GM12875 (cell line): ENCODE results near the gene DARS1.
A peak's percentile ranks its signal among the peaks of the same experiment; 100 is the strongest.

Experiments
- H3K4me3 ChIP-seq: one replicate; pipeline ENCODE4 v1.5.1; 2011; ENCODE audit warnings: low read depth, low read length, control low read depth
- TF ChIP-seq, protein P1 (sequence below): IDR thresholded peaks from 2 replicates; pipeline ENCODE4 v1.5.1; 2011; ENCODE audit warnings: low read depth, mild to moderate bottlenecking, control low read depth, inconsistent platforms, low read length, moderate library complexity, borderline replicate concordance; ENCODE audit not compliant: insufficient read depth

Gene DARS1

DNA sequence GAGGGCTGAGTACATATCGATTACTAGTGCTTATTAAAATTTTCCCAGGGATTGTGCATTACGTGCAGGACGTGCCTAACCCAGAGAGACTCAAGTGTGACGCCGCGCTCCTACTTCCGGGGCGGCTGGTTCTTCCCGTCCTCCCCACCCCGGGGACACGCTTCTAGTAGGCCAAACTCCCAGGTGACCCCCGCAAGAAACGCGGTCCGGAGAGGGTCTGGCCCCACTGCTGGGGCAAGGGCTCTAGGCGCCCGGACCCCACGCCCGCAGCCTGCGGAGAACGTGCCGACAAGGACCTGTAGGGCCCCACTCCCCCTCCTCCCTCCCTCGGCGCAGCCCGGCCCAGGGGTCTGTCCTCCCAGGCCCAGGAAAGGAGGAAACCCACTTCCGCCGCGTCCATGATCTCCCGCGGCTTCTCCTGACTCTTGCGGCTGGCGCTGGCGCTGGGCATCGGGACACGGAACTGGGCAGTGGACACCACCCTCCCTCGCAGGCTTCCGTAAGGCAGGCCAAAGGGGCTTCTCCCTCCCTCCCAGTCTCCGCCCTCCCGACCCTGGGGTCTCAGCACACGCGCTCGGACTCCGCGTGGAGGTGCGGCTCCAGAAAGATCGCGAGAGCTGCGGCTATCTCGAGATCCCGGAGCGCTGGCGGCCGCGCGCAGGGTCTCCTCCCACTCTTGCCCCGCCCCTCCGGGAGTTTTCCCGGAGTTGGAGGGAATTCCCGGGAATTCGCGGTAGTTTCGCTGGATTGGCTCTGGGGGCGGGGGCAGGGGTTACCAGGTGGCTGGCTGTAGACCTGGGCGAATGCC, at the start of gene DARS1:
Gene DARS1, minus strand, starts transcription at position 609 of the 808 bp plus-strand sequence. Its CDS starts 158 bp downstream, at position 451.
- TF ChIP-seq, protein P1, sequence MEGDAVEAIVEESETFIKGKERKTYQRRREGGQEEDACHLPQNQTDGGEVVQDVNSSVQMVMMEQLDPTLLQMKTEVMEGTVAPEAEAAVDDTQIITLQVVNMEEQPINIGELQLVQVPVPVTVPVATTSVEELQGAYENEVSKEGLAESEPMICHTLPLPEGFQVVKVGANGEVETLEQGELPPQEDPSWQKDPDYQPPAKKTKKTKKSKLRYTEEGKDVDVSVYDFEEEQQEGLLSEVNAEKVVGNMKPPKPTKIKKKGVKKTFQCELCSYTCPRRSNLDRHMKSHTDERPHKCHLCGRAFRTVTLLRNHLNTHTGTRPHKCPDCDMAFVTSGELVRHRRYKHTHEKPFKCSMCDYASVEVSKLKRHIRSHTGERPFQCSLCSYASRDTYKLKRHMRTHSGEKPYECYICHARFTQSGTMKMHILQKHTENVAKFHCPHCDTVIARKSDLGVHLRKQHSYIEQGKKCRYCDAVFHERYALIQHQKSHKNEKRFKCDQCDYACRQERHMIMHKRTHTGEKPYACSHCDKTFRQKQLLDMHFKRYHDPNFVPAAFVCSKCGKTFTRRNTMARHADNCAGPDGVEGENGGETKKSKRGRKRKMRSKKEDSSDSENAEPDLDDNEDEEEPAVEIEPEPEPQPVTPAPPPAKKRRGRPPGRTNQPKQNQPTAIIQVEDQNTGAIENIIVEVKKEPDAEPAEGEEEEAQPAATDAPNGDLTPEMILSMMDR: no peak
- H3K4me3 ChIP-seq: peak within 1 kb of the TSS; percentile 76

- TF ChIP-seq, protein P1: no peak
- H3K4me3 ChIP-seq: no peak overlapping the region
These were observed 49.2 kb upstream of the DARS1 start for GRCh38 chr2:136034629-136035028.

GRCh38 chr2:136032817-136033535, 47.5 kb upstream of the DARS1 start:
- TF ChIP-seq, protein P1: no peak
- H3K4me3 ChIP-seq: no peak overlapping the region

- TF ChIP-seq, protein P1: no peak
- H3K4me3 ChIP-seq: no peak overlapping the region
These were observed 46.8 kb upstream of the DARS1 start for GRCh38 chr2:136032192-136032591.

GRCh38 chr2:136031711-136032110, 46.3 kb upstream of the DARS1 start:
- TF ChIP-seq, protein P1: no peak
- H3K4me3 ChIP-seq: no peak overlapping the region

GRCh38 chr2:136030406-136030805, 45.0 kb upstream of the DARS1 start:
- TF ChIP-seq, protein P1: no peak
- no peak overlapping the region for H3K4me3 ChIP-seq
